ENCODE data around the gene OBSCN.

The OBSCN gene

DNA sequence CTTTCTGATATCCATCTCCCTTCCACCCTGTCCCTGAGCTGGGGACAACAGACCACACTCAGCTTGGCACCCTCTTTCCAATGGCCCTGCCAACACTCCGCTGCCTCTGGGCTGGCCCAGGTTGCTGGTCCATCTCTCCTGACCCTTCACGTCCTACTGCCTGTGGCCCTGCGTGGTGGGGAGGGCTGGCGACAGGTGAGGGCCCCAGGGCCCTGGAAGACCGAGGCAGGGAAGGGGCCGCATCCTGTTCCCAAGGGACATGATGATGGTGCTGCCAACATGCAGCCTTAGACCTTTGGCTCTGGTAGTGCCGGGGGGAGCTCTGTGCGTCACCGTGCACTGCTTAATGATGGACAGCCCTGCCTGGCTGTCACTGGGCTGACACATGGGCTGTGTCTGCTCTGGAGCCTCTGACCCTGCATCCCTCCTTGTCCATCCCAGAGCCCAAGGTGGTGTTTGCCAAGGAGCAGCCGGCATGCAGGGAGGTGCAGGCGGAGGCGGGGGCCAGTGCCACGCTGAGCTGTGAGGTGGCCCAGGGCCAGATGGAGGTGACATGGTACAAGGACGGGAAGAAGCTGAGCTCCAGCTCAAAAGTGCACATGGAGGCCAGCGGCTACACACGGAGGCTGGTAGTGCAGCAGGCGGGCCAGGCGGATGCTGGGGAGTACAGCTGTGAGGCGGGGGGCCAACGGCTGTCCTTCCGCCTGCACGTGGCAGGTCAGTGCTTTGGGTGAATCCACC is 65.2 kb downstream of the OBSCN start:
- in situ Hi-C loops (cut with HindIII; ENCODE audit: low sequenced_read_pairs), result loop anchor here (10.0 kb wide), 1 partner anchor 508 kb away; no protein-coding TSS in a partner anchor

GRCh38 chr1:228273720-228274451 is 66.0 kb downstream of the OBSCN start:
- in situ Hi-C loops (cut with HindIII; ENCODE audit: low sequenced_read_pairs), result loop anchor here (10.0 kb wide), 1 partner anchor 509 kb away; no protein-coding TSS in a partner anchor

DNA sequence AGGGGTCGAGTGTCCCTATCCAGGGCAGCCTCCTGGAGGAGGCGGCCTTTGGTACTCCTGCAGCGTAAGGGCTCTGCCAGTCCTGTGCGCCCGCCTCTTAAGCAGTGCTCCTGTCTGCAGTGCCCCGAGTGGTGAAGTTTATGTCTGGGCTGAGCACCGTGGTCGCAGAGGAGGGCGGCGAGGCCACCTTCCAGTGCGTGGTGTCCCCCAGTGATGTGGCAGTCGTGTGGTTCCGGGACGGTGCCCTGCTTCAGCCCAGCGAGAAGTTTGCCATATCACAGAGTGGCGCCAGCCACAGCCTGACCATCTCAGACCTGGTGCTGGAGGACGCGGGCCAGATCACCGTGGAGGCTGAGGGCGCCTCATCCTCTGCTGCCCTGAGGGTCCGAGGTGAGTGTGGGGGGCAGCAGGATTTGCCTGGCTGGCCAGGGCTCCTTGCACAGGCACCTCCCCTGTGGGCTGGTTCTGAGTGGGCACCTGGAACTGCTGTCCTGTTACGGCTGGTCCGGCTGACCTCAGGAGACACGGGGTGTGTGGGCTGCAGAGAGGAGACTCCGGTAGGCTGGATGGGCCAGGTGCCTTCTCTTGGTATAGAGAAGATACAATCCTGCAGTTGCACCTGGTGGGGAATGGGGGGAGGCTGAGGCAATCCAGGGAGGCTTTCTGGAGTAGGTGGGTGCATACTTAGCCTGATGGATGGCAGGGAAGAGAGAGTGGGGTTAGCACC is 66.8 kb downstream of the OBSCN start:
- in situ Hi-C loops (cut with HindIII; ENCODE audit: low sequenced_read_pairs), result loop anchor here (10.0 kb wide), 1 partner anchor 510 kb away; no protein-coding TSS in a partner anchor

DNA sequence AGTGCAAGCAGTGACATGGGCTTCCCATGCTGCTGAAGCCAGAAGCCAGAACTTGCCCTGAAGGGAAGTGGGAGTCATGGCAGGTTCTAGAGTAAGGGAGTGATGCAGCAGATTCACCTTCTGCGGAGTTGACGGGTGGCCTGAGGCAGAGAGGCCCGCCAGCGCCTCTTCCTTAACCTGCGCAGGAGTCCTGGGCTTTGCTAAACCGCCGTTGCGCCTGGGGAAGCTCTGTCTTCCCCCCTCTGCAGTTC is 67.3 kb downstream of the OBSCN start:
- in situ Hi-C loops (cut with HindIII; ENCODE audit: low sequenced_read_pairs), result loop anchor here (10.0 kb wide), 1 partner anchor 510 kb away; no protein-coding TSS in a partner anchor

DNA sequence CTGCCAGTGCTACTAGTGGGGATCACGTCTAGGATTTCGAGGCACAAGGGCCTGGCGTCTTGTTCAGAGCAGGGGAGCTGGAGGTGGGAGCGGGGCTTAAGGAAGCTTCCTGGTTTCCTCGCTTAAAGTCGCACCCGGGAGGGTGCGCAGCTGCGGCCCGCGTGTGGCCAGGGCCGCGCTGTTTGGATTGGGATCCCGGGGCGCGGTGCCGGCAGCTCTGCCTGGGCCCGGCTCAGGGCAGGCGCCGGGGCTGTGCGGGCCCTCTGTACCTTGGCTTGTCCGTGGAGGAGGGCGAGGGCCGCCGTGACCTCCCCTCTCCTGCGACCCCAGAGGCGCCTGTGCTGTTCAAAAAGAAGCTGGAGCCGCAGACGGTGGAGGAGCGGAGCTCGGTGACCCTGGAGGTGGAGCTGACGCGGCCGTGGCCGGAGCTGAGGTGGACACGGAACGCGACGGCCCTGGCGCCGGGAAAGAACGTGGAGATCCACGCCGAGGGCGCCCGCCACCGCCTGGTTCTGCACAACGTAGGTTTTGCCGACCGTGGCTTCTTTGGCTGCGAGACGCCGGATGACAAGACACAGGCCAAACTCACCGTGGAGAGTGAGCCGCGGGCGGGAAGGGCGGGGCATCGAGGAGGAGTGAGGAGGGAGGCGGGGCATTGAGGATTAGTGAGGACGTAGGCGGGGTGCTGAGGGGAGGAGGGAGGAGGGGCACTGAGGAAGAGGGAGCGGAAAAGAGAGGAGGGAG is 67.8 kb downstream of the OBSCN start:
- in situ Hi-C loops (cut with HindIII; ENCODE audit: low sequenced_read_pairs), result loop anchor here (10.0 kb wide), 1 partner anchor 511 kb away; no protein-coding TSS in a partner anchor

- in situ Hi-C loops (cut with HindIII; ENCODE audit: low sequenced_read_pairs), result loop anchor here (10.0 kb wide), 1 partner anchor 512 kb away; no protein-coding TSS in a partner anchor
Measured at GRCh38 chr1:228276174-228276831, 68.5 kb downstream of the OBSCN start.

- in situ Hi-C loops (cut with HindIII; ENCODE audit: low sequenced_read_pairs), result loop anchor here (10.0 kb wide), 1 partner anchor 512 kb away; no protein-coding TSS in a partner anchor
Measured at GRCh38 chr1:228276901-228277490, 69.2 kb downstream of the OBSCN start.

DNA sequence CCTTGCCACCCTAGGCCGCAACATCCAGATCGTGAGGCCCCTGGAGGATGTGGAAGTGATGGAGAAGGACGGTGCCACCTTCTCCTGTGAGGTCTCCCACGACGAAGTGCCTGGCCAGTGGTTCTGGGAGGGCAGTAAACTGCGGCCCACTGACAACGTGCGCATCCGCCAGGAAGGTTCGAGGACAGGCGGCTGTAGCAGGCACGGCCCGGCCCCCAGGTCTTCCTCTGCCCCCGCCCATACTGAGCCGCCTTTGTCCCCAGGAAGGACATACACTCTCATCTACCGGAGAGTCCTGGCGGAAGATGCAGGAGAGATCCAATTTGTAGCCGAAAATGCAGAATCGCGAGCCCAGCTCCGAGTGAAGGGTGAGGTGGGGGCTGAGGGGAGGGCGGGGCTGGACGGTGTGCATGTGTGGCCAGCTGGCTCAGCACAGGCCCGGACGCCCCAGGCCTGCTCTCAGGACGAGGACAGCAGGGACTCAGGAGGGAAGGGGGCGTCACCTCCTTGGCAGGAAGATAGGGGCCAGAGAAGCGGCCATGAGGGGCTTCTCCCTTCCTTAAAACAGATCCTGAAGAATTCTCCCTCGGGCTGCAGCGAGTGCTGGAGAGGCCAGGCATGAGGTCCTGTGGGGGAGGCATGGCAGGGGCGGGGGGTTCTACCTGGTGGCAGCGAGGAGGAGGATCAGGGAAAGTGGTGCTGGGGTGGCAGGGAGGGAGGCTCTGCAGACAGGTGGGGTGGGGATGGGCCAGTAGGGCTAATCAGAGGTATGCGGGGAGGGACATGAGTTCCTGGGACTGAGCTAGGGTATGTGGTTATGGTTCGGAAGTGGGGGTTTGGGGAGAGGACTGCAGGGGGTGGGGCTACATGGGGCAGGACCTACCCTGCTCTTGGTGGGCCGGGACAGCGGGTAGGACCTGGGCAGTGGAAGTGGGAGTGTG is 69.9 kb downstream of the OBSCN start:
- in situ Hi-C loops (cut with HindIII; ENCODE audit: low sequenced_read_pairs), result loop anchor here (10.0 kb wide), 1 partner anchor 513 kb away; no protein-coding TSS in a partner anchor

GRCh38 chr1:228278432-228278941 is 70.6 kb downstream of the OBSCN start:
- in situ Hi-C loops (cut with HindIII; ENCODE audit: low sequenced_read_pairs), result loop anchor here (10.0 kb wide), 1 partner anchor 514 kb away; no protein-coding TSS in a partner anchor

GRCh38 chr1:228279011-228279721 is 71.3 kb downstream of the OBSCN start:
- in situ Hi-C loops (cut with HindIII; ENCODE audit: low sequenced_read_pairs), result loop anchor here (10.0 kb wide), 1 partner anchor 514 kb away; no protein-coding TSS in a partner anchor

GRCh38 chr1:228279722-228280105 is 71.9 kb downstream of the OBSCN start:
- in situ Hi-C loops (cut with HindIII; ENCODE audit: low sequenced_read_pairs), result loop anchor here (10.0 kb wide), 1 partner anchor 515 kb away; no protein-coding TSS in a partner anchor

GRCh38 chr1:228280106-228280901 is 72.5 kb downstream of the OBSCN start:
- in situ Hi-C loops (cut with HindIII; ENCODE audit: low sequenced_read_pairs), result no loop called here

DNA sequence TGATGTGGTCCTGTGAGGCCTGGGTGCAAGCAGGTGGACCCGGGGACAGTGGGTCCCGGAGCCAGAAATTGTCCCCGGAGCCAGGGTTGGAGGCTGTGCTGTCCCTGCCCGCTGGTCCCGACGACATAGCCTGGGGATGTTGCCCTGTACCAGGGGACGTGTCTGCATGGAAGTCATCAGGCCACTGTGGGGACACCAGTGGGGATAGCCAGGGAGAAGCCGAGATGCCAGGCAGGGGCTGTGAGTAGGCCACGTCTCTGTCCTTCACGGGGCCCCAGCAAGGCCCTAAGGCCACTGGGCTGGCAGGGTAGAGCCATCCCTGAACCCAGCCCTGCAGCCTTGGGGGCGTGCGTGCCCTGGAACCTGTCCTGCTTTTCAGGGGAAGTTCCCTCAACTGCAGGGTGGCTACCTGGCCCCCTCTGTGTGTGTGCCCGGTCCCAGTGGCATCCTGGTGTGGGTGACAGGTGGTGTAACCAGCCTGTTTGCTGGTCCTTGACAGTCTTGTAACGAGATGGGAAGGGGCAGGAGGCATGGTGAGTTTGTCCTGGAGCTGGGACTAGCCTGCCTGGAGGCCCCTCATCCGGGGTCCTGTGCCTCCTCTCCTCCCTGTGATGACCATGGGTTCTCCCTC is 73.2 kb downstream of the OBSCN start:
- in situ Hi-C loops (cut with HindIII; ENCODE audit: low sequenced_read_pairs), result no loop called here

GRCh38 chr1:228281631-228282328 is 73.9 kb downstream of the OBSCN start:
- in situ Hi-C loops (cut with HindIII; ENCODE audit: low sequenced_read_pairs), result no loop called here

GRCh38 chr1:228282329-228283042 is 74.6 kb downstream of the OBSCN start:
- in situ Hi-C loops (cut with HindIII; ENCODE audit: low sequenced_read_pairs), result no loop called here
